ENCODE data around the gene CLASP1.
"Not testable (repeated sequence)": the region's sequence is repeated elsewhere in the genome, so short reads cannot be mapped to it uniquely, and the experiment has no call there.

Gene CLASP1

GRCh38 chr2:121613152-121613551, 36.1 kb downstream of the CLASP1 start:
- DNase-seq: no peak

GRCh38 chr2:121611730-121612705, 37.2 kb downstream of the CLASP1 start:
- no peak for DNase-seq

- not testable (repeated sequence) for DNase-seq
Observed at GRCh38 chr2:121611048-121611649, 38.1 kb downstream of the CLASP1 start.

- DNase-seq: not testable (repeated sequence)
Observed at GRCh38 chr2:121610487-121610874, 38.8 kb downstream of the CLASP1 start.

GRCh38 chr2:121608967-121609366, 40.3 kb downstream of the CLASP1 start:
- no peak for DNase-seq

GRCh38 chr2:121608367-121608766, 40.9 kb downstream of the CLASP1 start:
- no peak for DNase-seq

GRCh38 chr2:121605820-121606733, 43.2 kb downstream of the CLASP1 start:
- no peak for DNase-seq

GRCh38 chr2:121603185-121603584, 46.1 kb downstream of the CLASP1 start:
- DNase-seq: no peak

- no peak for DNase-seq
Observed at GRCh38 chr2:121599963-121600651, 49.2 kb downstream of the CLASP1 start.

- DNase-seq: no peak
Observed at GRCh38 chr2:121598087-121598486, 51.2 kb downstream of the CLASP1 start.

- no peak for DNase-seq
Observed at GRCh38 chr2:121596221-121597080, 52.8 kb downstream of the CLASP1 start.

- DNase-seq: no peak
Observed at GRCh38 chr2:121595012-121595891, 54.0 kb downstream of the CLASP1 start.

GRCh38 chr2:121591199-121591598, 58.1 kb downstream of the CLASP1 start:
- DNase-seq: no peak

GRCh38 chr2:121588357-121588756, 60.9 kb downstream of the CLASP1 start:
- DNase-seq: no peak

- DNase-seq: no peak
Observed at GRCh38 chr2:121587131-121587530, 62.1 kb downstream of the CLASP1 start.

- no peak for DNase-seq
Observed at GRCh38 chr2:121584741-121585140, 64.5 kb downstream of the CLASP1 start.

- DNase-seq: peak; percentile 10
Observed at GRCh38 chr2:121583555-121583954, 65.7 kb downstream of the CLASP1 start.

GRCh38 chr2:121582272-121582671, 67.0 kb downstream of the CLASP1 start:
- DNase-seq: no peak

GRCh38 chr2:121579309-121579708, 70.0 kb downstream of the CLASP1 start:
- DNase-seq: no peak

GRCh38 chr2:121577381-121577780, 71.9 kb downstream of the CLASP1 start:
- DNase-seq: no peak
